NT2/D1 (cell line): ENCODE results near the gene SPSB3.
"Not testable (repeated sequence)": the region's sequence is repeated elsewhere in the genome, so short reads cannot be mapped to it uniquely, and the experiment has no call there.

Experiments
- SUZ12 ChIP-seq: IDR thresholded peaks from 2 replicates; pipeline ENCODE4 v1.6.1; 2011; ENCODE audit not compliant: insufficient read length, insufficient read depth; ENCODE audit errors: extremely low read depth
- ZNF274 ChIP-seq: IDR thresholded peaks from 2 replicates; pipeline ENCODE4 v1.6.1; 2011; ENCODE audit warnings: mild to moderate bottlenecking, low read depth, low read length

DNA sequence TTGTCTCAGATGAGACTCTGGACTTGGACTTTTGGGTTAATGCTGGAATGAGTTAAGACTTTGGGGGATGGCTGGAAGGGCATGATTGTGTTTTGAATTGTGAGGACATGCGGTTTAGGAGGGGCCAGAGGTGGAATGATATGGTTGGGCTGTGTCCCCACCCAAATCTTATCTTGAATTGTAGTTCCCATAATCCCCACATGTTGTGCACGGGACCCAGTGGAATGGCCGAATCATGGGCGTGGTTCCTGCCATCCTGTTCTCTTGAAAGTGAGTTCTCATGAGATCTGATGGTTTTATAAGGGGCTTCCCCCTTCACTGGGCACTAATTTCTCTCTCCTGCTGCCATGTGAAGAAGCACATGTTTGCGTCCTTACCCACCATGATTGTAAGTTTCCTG is 16.9 kb upstream of the SPSB3 start:
- not testable (repeated sequence) for TF ChIP-seq ZNF274, SUZ12
